NK-92 (cell line): ENCODE results near the gene LBP.
"Not testable (repeated sequence)": the region's sequence is repeated elsewhere in the genome, so short reads cannot be mapped to it uniquely, and the experiment has no call there.

Experiments used
- DNase-seq: peaks from one replicate; lab custom pipeline; 2025; ENCODE audit not compliant: unreplicated experiment; lab: John Stamatoyannopoulos, UW

Gene LBP

DNA sequence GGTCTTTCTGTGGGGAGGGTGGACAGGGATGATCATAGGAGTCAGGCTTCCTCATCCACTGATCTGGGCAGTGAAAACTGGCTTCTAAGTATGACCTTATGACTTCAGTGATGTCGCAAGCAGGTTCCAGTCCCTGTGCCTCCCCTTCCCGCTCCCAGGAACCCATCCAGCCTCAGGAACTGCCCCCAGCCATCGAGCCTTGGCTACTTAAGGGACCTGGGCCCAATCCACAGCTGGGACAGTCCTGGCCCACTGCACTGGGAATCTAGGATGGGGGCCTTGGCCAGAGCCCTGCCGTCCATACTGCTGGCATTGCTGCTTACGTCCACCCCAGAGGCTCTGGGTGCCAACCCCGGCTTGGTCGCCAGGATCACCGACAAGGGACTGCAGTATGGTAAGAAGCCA, at the start of gene LBP:
LBP (plus strand) TSS at position 236 of the 405 bp plus-strand sequence; CDS start at position 271, 35 bp downstream.
- DNase-seq = no peak

DNA sequence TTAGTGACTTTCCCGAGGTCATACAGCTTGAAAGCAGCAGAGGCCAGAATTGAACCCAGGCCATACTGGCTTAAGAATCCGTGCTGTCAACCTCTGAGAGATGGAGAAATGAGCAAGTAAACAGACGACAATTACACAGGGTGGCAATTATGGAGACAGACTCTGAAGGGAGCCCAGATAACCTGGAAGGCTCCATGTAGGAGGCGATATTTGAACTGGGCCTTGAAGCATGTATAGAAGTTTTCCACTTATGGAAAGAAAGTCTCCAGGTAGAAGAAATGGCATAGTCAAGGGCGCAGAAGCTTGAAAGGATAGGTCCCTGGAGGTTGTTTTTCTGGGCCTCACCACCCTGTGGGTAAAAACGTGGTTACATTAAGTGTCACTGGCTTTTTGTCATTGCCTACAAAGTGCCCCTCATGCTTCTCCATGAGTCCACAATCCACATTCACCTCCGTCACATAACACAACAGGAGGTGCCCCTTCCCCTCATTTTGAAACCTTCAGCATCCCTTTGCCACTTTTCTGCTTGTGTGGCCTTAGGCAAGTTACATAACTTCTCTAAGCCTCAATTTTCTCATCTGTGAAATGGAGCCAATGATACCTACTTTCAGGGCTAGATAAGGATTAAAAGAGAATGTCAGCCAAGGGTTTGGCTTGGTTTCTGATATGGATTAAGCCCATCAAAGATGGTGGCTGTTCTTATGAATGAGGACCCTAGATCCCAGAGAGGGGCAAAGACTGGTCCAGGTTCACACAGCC, 48.2 kb upstream of the LBP start:
- no peak for DNase-seq

- no peak for DNase-seq
These were observed 47.5 kb upstream of the LBP start for GRCh38 chr20:38298768-38299288.

DNA sequence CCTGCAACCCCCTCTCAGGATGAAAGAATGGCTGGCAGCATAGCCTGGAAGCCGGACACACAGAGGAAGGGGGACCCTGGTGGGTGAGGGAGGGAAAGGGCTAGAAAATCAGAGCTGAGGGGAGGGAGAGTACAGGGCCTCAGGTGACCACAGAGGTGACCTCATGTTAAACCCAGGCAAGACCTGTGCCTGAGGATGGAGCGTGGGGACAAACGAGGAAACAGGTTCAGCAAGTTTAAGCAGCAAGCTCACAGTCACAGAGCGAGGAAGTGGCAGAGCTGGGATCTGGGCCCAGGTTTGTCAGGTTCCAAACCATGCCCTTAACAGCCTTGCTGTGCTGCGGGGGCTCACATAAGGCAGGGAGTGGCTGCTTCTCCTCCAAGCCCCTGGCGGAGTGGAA, 46.3 kb upstream of the LBP start:
- no peak for DNase-seq

DNA sequence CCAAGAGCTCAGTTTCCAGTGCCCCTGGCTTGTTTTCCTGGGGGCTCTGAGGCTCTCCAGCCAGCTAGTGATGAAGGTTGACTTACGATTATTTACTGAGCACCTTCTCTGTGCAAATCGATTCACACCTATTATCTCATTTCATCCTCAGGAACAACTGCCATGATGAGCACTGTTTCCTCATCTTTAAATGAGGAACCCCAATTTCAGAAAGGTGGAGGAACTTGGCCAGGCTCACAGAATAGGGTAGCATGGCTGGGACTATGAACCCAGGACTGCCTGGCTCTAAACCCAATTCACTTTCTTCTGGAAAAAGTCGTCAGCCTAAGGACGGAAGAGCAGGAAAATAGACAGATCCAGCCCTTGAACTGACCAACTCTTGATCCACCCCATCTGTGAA, 45.8 kb upstream of the LBP start:
- DNase-seq = no peak

DNA sequence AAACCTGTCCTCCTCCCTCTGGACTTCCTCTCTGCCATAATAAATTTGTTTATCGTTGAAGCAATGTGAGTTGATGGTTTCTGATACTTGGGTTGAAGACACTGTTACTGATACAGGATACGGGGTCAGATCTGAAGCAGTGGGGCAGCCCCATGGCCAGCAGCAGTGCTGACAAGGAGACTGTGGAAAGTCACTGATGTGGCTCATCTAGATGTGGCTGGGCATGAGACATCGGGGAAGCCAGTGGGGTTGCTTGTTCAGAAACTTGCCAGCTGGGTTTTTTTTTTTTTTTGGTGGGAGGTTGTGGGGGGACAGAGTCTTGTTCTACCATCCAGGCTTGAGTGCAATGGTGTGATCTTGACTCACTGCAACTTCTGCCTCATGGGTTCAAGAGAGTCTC, 45.0 kb upstream of the LBP start:
- no peak for DNase-seq

GRCh38 chr20:38302786-38303185, 43.5 kb upstream of the LBP start:
- DNase-seq = no peak

- no peak for DNase-seq
These were observed 42.3 kb upstream of the LBP start, which contains the start of gene BPI for GRCh38 chr20:38303908-38304379. Gene BPI (plus strand): TSS chr20:38304156. CDS start chr20:38304224, 68 bp downstream.

DNA sequence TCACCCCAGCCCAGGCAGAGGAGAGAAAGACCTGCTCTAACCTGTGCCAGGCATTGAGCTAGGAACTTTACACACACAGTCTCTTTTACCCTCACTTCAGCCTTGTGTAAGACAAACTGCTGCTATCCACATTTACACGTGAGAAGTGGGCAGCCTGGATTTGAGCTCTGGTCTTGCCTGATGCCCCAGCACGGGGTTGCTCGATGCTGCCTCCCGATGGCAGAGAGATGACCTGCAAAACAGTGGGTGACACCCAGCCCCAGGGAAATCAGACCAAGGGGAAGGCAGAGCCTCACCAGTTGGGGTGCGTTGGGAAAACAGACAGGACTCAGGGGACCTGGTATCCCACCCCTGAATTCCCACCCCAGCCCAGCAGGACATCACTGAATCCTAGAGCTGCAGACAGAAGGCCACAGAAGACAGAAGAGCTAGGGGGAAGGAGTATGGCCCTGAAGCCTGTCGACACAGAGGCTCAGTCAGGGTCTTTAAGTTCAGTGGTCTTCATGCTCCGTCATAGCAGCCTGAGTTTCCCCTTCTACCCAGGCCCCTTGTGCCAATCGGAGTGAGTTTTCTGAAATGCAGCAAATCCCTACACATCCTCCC, 41.3 kb upstream of the LBP start:
- DNase-seq = no peak

DNA sequence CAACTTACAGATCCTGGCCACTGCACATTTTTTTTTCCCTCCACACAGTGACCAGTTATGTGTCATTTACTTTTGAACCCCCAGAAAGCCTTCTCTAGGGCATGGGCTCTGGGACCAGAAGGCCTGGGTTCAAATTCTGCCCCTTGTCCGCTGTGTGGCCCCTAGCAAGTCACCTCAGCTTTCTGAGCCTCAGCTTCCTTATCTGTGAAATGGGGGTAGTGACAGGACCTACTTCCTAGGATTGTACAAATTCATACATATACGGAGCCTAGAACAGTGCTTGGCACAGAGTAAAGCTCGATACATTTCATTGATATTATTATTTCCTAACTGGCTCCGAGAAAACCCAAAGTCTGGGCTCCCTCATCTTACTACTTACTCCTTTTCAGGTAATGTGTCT, 40.7 kb upstream of the LBP start:
- DNase-seq = no peak

GRCh38 chr20:38306379-38306778, 39.9 kb upstream of the LBP start:
- no peak for DNase-seq

- no peak for DNase-seq
These were observed 38.8 kb upstream of the LBP start for GRCh38 chr20:38307371-38308046.

GRCh38 chr20:38308047-38308438, 38.2 kb upstream of the LBP start:
- DNase-seq = no peak

DNA sequence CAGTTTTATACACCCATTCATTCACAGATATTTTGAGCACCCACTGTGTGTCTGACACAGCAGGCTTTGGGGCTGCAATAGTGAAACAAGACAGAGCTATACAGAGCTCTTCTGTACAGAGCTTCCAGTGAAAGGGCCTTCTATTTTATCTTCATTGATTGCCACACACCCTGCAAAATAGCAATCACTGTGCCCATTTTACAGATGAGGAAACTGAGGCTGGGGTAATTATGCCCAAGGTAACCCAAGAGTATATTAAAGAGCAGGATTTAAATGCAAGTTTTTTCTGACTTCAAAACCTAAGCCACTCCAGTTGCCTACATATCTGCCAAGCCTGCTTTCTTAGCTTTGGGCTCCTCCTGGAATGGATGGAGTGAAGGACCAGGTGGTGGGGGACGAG, 37.8 kb upstream of the LBP start:
- DNase-seq = no peak

- no peak for DNase-seq
These were observed 35.2 kb upstream of the LBP start for GRCh38 chr20:38311091-38311490.

GRCh38 chr20:38311491-38311890, 34.8 kb upstream of the LBP start:
- DNase-seq = no peak

- no peak for DNase-seq
These were observed 32.6 kb upstream of the LBP start for GRCh38 chr20:38313676-38314075.

DNA sequence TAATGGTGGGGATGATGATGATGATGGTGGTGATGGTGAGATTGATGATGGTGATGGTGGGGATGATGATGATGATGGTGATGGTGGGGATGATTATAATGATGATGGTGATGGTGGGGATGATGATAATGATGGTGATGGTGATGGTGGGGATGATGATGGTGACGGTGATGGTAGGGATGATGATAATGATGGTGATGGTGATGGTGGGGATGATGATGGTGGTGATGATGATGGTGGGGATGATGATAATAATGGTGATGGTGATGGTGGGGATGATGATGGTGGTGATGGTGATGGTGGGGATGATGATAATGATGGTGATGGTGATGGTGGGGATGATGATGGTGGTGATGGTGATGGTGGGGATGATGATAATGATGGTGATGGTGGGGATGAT, 31.9 kb upstream of the LBP start:
- DNase-seq = not testable (repeated sequence)

- no peak for DNase-seq
These were observed 30.9 kb upstream of the LBP start for GRCh38 chr20:38315290-38315966.

GRCh38 chr20:38316341-38316740, 29.9 kb upstream of the LBP start:
- DNase-seq = no peak

DNA sequence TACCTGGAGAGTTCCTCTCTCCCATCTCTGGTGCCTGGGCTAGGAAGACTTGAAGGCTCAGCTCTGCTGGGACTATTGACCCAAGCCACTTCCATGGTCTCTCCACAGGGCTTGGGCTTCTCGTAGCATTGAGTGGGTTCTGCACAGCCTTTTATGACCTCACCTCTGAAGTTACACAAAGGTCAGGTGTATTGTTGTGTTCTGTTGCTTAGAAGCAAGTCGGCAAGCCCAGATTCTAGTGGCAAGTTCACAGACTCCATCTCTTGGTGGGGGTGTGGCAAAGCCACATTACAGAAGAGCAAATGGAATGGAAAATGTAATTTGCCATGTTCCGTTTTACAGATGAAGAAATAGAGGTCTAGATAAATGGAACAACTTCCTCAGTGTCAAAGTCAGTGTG, 28.9 kb upstream of the LBP start:
- DNase-seq = no peak
